NB4 (cell line): ENCODE data around the gene PARP1.

Experiments used
- POLR2A ChIP-seq: IDR thresholded peaks from 2 replicates; pipeline ENCODE4 v1.6.1; 2011; ENCODE audit warnings: mild to moderate bottlenecking; ENCODE audit not compliant: insufficient read length; ENCODE audit errors: extremely low read depth
- TF ChIP-seq, protein P1 (sequence below): IDR thresholded peaks from one replicate; pipeline ENCODE4 v1.5.1; 2012; ENCODE audit warnings: low read depth, low read length
- TF ChIP-seq, protein P2 (sequence below): IDR thresholded peaks from 2 replicates; pipeline ENCODE4 v1.6.1; 2011; ENCODE audit warnings: low read depth, low read length

DNA sequence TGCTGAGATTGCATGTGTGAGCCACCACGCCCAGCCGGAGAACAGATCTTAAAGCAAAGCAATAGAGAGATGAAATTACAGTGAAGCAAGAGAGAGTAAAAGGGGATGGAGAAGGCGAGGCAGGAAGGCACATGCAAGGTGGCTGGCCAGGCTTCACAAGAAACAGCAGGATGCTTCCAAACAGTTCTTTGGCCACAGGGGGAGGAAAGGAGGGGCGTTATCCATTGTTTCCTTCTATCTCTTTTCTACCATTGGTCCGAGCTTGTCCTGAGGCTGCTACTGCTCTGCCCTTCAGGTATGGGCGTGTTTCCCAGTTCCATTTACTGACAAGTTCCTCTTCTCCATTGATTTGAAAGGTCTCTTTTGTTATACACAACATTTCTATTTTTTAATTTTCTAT, 33.7 kb upstream of the PARP1 start:
- TF ChIP-seq, protein P1, sequence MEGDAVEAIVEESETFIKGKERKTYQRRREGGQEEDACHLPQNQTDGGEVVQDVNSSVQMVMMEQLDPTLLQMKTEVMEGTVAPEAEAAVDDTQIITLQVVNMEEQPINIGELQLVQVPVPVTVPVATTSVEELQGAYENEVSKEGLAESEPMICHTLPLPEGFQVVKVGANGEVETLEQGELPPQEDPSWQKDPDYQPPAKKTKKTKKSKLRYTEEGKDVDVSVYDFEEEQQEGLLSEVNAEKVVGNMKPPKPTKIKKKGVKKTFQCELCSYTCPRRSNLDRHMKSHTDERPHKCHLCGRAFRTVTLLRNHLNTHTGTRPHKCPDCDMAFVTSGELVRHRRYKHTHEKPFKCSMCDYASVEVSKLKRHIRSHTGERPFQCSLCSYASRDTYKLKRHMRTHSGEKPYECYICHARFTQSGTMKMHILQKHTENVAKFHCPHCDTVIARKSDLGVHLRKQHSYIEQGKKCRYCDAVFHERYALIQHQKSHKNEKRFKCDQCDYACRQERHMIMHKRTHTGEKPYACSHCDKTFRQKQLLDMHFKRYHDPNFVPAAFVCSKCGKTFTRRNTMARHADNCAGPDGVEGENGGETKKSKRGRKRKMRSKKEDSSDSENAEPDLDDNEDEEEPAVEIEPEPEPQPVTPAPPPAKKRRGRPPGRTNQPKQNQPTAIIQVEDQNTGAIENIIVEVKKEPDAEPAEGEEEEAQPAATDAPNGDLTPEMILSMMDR: no peak
- no peak for TF ChIP-seq POLR2A
- TF ChIP-seq, protein P2, sequence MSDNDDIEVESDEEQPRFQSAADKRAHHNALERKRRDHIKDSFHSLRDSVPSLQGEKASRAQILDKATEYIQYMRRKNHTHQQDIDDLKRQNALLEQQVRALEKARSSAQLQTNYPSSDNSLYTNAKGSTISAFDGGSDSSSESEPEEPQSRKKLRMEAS: no peak
